Measurements from ENCODE around the gene IL1F10. TPM values are rescaled to one million over a fixed set of nuclear protein-coding genes. Genes with fewer than 3 reads are reported as not detected.

Gene IL1F10
- total and polyA plus RNA-seq, 7 donors = not detected

GRCh38 chr2:113098041-113098440 lies 30.3 kb downstream of the IL1F10 start:
- Histone ChIP-seq H3K27me3 (no peaks in the 10 kb centered on the region), H3K9me3 (no peaks in the 10 kb centered on the region), H3K4me3 (no peak overlapping the region), H3K27ac (no peak overlapping the region), H3K4me1 (no peaks in the 10 kb centered on the region), H3K36me3 (no peaks in the 10 kb centered on the region)
- TF ChIP-seq POLR2A (IDR thresholded peaks at IDR 0.05) (no peak), EP300 (IDR thresholded peaks at IDR 0.05) (no peak), CTCF (IDR thresholded peaks at IDR 0.05) (no peak), POLR2AphosphoS5 (IDR thresholded peaks at IDR 0.05) (no peak)
- intact Hi-C loops (cut with DNase I) = no loop called here
- DNase-seq = no peak
- WGBS, 2 donors = 71 to 78% methylated on average over 4 of the region's 4 CpGs

GRCh38 chr2:113098532-113098931 lies 30.8 kb downstream of the IL1F10 start:
- Histone ChIP-seq H3K4me3 (no peak overlapping the region), H3K4me1 (no peaks in the 10 kb centered on the region), H3K27ac (no peak overlapping the region), H3K27me3 (no peaks in the 10 kb centered on the region), H3K9me3 (no peaks in the 10 kb centered on the region), H3K36me3 (no peaks in the 10 kb centered on the region)
- WGBS, 2 donors = 88 to 96% methylated on average over 6 of the region's 6 CpGs
- no peak for DNase-seq
- intact Hi-C loops (cut with DNase I) = no loop called here
- TF ChIP-seq CTCF (IDR thresholded peaks at IDR 0.05) (no peak), POLR2AphosphoS5 (IDR thresholded peaks at IDR 0.05) (no peak), EP300 (IDR thresholded peaks at IDR 0.05) (no peak), POLR2A (IDR thresholded peaks at IDR 0.05) (no peak)

- H3K4me1 ChIP-seq = no peaks in the 10 kb centered on the region
- no peak overlapping the region for H3K27ac ChIP-seq
- intact Hi-C loops (cut with DNase I) = no loop called here
- DNase-seq = no peak
- TF ChIP-seq CTCF (IDR thresholded peaks at IDR 0.05) (no peak), POLR2A (IDR thresholded peaks at IDR 0.05) (no peak), EP300 (IDR thresholded peaks at IDR 0.05) (no peak), POLR2AphosphoS5 (IDR thresholded peaks at IDR 0.05) (no peak)
- H3K27me3 ChIP-seq = no peaks in the 10 kb centered on the region
- no peaks in the 10 kb centered on the region for H3K9me3 ChIP-seq
- H3K36me3 ChIP-seq = no peaks in the 10 kb centered on the region
- no peak overlapping the region for H3K4me3 ChIP-seq
- WGBS, 2 donors = 92 to 93% methylated on average over 2 of the region's 2 CpGs
Observed at GRCh38 chr2:113102133-113102532, 34.4 kb downstream of the IL1F10 start.

- Histone ChIP-seq H3K36me3 (no peaks in the 10 kb centered on the region), H3K9me3 (no peaks in the 10 kb centered on the region), H3K4me1 (no peaks in the 10 kb centered on the region), H3K27me3 (no peaks in the 10 kb centered on the region), H3K27ac (no peak overlapping the region), H3K4me3 (no peak overlapping the region)
- intact Hi-C loops (cut with DNase I) = no loop called here
- DNase-seq = no peak
- TF ChIP-seq POLR2AphosphoS5 (IDR thresholded peaks at IDR 0.05) (no peak), EP300 (IDR thresholded peaks at IDR 0.05) (no peak), POLR2A (IDR thresholded peaks at IDR 0.05) (no peak), CTCF (IDR thresholded peaks at IDR 0.05) (no peak)
- 93 to 94% methylated on average over 4 of the region's 4 CpGs for WGBS, 2 donors
Observed at GRCh38 chr2:113103277-113103676, 35.5 kb downstream of the IL1F10 start.

- no peaks in the 10 kb centered on the region for H3K36me3 ChIP-seq
- no peaks in the 10 kb centered on the region for H3K27me3 ChIP-seq
- WGBS, 2 donors = 92 to 94% methylated on average over 3 of the region's 3 CpGs
- no peak for DNase-seq
- TF ChIP-seq POLR2AphosphoS5 (IDR thresholded peaks at IDR 0.05) (no peak), CTCF (IDR thresholded peaks at IDR 0.05) (no peak), POLR2A (IDR thresholded peaks at IDR 0.05) (no peak), EP300 (IDR thresholded peaks at IDR 0.05) (no peak)
- H3K9me3 ChIP-seq = no peaks in the 10 kb centered on the region
- no peak overlapping the region for H3K27ac ChIP-seq
- H3K4me3 ChIP-seq = no peak overlapping the region
- intact Hi-C loops (cut with DNase I) = no loop called here
- H3K4me1 ChIP-seq = no peaks in the 10 kb centered on the region
Observed at GRCh38 chr2:113104054-113104611, 36.4 kb downstream of the IL1F10 start.
